ENCODE measurements around the gene P2RY8. TPM values are rescaled to one million over a fixed set of nuclear protein-coding genes. Genes with fewer than 3 reads are reported as not detected.
"Not testable (repeated sequence)": the region's sequence is repeated elsewhere in the genome, so short reads cannot be mapped to it uniquely, and the experiment has no call there.

The P2RY8 gene
- polyA plus RNA-seq (ENCODE audit: insufficient read depth in 1 of 5, insufficient read length in 5 of 5, low replicate concordance in 1 of 5) = under 1 TPM; 0.56 to 0.64 (median 0.60) TPM
- long read RNA-seq, donor 1 = 0 reads
- long read RNA-seq, donor 2 = 0 reads
- long read RNA-seq, donor 3 = 0 reads
- long read RNA-seq, donor 4, full-length matches to known transcripts = 1 of 1 reads
- long read RNA-seq, donor 4, partial matches to known transcripts = 0 of 1 reads
- long read RNA-seq, donor 4, other reads (novel, unspliced or antisense) = 0 of 1 reads
- long read RNA-seq, donor 5 = 0 reads
- long read RNA-seq, donor 6 = 0 reads
- long read RNA-seq, donor 7, full-length matches to known transcripts = 1 of 1 reads
- long read RNA-seq, donor 7, partial matches to known transcripts = 0 of 1 reads
- long read RNA-seq, donor 7, other reads (novel, unspliced or antisense) = 0 of 1 reads
- long read RNA-seq, donor 8 = 0 reads

DNA sequence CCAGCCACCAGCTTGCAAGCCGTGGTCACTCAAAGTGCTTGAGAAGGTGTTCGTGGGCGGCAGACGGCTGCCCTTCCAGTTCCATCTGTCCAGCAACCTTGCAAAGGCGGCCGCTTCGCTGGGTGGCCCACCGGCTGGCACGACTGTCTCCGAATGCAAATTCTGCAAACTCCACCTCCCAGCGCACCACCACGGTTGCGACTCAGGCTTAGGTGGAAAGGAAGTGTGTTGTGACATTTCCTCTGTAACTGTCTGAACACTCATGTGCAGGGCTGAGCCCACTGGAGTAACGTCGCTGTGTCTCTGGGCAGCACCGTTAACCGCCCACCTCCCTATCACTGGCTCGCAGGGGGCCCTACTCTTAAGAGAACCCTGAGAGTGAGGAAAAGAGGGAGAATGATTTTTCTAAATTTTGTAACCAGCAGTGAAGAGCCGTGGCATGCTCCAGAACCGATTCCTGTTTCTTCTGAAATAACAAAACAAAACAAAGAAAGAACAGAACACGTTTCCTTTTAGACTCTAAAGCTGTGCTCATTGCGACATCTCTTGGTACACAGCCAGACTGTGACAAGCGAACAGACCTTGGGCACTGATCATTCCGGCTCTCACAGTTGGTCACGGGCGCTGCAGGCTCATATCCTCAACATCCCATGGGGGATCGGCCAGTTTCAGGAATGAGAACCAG, at the start of gene P2RY8:
P2RY8 (minus strand) TSS at position 155 of the 685 bp plus-strand sequence. CDS start 70,627 bp downstream, outside the sequence.
- peak; percentile 12 to 42 for DNase-seq

DNA sequence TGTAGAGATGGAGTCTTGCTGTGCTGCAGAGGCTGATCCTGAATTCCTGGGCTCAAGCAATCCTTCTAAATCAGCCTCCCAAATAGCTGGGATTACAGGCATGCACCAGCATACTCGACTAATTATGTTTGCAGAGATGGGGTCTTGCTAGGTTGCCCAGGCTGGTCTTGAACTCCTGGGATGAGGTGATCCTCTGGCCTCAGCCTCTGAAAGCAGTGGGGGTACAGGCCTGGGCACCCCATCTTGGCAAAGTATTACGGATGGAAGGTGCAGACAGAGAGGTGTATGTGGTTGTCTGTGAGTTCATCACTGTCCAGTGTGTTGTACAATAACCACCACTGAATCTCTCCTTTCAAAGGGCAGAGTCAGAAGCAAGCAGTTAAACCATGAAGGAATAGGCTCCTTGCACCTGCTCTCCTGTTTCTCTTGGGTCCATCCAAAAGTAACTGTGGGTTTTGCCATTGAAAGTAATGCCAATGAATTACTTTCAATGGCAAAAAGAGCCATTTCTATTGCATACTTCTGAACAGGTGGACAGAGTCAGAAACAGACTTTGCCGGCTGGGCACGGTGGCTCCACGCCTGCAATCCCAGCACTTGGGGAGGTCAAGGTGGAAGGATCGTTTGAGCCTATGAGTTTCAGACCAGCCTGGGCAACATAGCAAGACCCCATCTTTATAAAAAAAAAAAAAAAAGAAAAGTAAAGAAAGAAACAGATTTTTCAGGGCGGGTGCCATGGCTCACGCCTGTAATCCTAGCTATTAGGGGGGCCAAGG, 47.4 kb upstream of the P2RY8 start:
- DNase-seq = no peak

- no peak for DNase-seq
Measured at GRCh38 chrX:1582686-1583437, 45.9 kb upstream of the P2RY8 start.

- peak in 1 of 2 donors; percentile 11 for DNase-seq
Measured at GRCh38 chrX:1581132-1581531, 44.1 kb upstream of the P2RY8 start.

- no peak for DNase-seq
Measured at GRCh38 chrX:1578511-1579173, 41.7 kb upstream of the P2RY8 start.

DNA sequence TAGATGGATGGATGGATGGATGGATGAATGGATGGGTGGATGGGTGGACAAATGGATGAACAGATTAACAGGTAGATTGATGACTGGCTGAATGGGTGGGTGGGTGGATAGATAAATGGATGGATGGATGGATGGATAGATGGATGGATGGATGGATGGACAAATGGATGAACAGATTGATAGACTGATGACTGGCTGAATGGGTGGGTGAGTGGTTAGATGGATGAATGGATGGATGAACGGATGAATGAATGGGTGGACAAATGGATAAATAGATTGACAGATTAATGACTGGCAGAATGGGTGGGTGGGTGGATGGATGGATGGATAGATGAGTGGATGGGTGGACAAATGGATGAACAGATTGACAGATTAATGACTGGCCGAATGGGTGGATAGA, 40.9 kb upstream of the P2RY8 start:
- DNase-seq = no peak

DNA sequence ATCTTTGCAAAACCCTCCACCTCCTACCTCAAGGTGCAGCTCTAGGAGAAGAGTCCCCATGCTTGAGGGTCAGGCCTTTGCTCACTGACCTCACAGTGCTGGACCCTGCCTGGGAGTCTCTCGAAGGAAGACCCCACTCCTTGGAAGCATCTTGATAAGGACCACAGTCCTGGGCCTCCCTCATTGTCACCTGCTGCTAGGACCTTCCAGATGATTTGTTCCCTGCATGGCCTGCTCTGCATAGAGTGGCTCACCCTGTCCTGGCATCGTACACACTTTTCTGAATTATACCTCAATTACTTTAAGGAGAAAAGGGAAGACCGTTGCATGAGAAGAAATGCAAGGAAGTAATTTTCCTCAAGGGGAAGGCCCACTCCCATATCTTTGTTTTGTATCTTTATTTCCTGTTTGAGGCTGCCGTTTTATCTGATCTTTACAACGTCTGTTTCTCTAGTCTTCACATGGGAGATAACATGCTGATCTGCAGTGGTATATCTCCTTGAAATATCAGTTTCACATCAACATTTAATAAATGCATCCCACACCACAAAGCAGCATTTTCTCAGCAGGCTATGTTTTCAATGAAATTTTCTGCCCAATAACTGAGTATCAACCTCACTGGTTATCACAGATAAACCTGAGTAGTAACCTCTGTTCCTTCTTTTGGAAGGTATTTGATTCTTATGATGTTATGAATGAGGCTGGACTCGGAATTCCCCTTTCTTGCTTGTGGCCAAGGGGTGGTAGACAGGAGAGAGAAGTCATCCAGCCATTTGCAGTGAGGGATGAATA, 39.4 kb upstream of the P2RY8 start:
- no peak for DNase-seq

- DNase-seq = not testable (repeated sequence)
Measured at GRCh38 chrX:1574181-1574580, 37.2 kb upstream of the P2RY8 start.

DNA sequence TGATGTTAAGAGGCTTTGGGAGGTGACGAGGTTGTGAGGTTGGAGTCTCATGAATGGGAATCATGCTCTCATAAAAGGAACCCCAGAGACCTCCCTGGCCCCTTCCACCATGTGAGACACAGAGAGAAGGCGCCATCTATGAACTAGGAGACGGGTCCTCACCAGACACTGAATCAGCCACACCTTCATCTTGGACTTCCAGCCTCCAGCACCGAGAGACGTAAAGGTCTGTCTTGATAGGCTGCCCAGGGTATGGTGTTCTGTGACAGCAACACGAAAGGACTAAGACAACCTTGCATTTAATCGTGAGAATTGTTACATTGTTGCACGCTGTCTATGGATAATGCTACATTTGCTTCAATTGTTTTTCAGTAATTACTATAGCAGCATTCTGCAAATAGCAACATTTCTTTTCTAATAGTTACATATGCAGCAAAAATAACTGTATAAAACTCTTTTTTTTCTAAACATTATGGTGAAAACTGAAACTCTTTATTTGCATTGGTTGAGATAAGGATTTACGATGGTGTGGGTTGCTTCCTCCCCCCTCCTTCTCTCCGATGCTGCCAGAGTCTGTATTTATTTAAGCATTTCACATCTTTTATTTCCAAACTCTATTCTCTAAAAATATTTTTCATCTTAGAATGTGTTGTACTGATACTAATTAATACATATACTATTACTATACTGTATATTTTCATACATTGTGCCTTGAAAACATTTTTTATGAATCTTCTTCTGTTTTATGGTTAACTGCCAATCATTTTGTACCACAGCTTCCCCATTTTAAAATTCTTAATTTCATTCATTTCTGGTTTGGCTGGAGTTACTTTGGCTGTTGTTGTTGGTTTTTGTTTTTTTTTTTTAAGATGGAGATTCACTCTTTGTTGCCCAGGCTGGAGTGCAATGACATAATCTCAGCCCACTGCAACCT, 28.0 kb upstream of the P2RY8 start:
- DNase-seq = no peak

- not testable (repeated sequence) for DNase-seq
Measured at GRCh38 chrX:1564077-1564476, 27.1 kb upstream of the P2RY8 start.

DNA sequence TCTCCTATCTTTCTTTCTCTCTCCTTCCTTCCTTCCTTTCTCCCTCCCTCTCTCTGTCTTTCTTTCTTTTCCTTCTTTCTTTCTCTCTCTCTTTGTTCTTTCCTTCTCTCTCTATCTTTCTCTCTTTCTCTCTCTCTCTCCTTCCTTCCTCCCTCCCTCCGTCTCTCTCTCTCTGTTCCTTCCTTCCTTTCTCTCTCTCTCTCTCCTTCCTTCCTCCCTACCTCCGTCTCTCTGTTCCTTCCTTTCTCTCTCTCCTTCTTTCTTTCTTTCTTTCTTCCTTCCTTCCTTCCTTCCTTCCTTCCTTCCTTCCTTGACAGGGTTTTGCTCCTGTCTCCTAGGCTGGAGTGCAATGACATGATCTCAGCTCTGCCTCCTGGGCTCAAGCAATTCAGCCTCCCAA, 24.2 kb upstream of the P2RY8 start:
- DNase-seq = no peak

DNA sequence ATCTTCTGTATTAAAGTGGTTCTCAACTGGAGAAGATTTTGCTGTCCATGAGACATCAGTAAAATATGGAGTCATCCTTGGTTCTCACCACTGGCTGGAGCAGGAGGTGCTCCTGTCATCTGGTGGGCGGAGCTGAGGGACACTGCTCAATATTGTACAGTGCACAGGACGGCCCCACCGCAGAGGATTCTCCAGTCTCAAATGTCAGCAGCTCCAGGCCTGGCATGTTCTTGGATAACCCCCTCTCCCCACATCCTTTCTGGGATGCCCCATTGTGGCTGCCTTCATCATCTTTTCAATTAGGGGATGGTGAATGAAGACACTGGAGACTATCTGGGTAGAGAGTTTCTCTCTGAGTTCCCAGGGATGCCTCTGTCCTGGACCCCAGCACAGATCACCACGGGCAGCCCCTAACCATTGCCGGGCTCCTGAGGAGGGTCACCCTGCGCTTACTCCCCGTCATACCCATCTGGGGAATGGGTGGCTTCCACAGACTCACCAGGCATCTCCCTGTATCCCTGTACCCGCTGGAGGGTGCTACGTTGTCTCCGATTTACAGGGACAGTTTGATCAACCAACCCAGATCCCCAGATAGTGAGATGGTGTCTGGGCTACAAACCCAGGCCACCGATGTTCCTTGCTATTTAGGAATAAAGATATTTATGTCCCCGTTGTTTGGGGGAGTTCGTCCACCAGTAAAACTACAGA, 21.9 kb upstream of the P2RY8 start:
- DNase-seq = no peak

GRCh38 chrX:1557442-1557841, 20.5 kb upstream of the P2RY8 start:
- not testable (repeated sequence) for DNase-seq

- no peak for DNase-seq
Measured at GRCh38 chrX:1555370-1555769, 18.4 kb upstream of the P2RY8 start.

- no peak for DNase-seq
Measured at GRCh38 chrX:1554469-1555210, 17.7 kb upstream of the P2RY8 start.

DNA sequence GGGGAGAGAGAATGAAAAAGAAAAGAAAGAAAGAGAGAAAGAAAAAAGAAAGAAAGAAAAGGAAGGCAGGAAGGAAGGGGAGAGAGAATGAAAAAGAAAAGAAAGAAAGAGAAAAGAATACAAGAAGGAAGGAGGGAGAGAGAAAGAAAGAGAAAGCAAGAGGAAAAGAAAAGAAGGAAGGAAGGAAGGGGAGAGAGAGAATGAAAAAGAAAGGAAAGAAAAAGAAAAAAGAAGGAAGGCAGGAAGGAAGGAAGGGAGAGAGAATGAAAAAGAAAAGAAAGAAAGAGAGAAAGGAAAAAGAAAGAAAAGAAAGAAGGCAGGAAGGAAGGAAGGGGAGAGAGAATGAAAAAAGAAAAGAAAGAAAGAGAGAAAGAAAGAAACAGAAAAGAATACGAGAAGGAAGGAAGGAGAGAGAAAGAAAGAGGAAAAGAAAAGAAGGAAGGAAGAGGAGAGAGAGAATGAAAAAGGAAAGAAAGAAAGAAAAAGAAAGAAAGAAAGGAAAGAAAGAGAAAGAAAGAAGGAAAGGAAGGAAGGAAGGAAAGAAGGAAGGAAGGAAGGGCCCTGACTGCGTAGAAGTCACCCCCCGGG, 15.1 kb upstream of the P2RY8 start:
- no peak for DNase-seq

- no peak for DNase-seq
Measured at GRCh38 chrX:1546691-1547251, 9.8 kb upstream of the P2RY8 start.
